Measurements from ENCODE around the gene CDC20B. TPM values are rescaled to one million over a fixed set of nuclear protein-coding genes. Genes with fewer than 3 reads are reported as not detected.

The CDC20B gene
- total and polyA plus RNA-seq, 10 donors, result not detected

GRCh38 chr5:55149308-55149795 is 23.6 kb downstream of the CDC20B start:
- Histone ChIP-seq H3K4me3 (no peak overlapping the region), H3K36me3 (no peaks in the 10 kb centered on the region), H3K27ac (no peak overlapping the region), H3K27me3 (replicated peaks in 1 of 7) (peaks cover 0 to 43% (median 5%) of the 10 kb centered on the region in 7 donors), H3K4me1 (peaks cover 0 to 9% (median 2%) of the 10 kb centered on the region in 6 donors), H3K9me3 (no peaks in the 10 kb centered on the region)
- intact Hi-C loops (cut with DNase I; ENCODE audit: low total_unique reads), result no loop called here
- TF ChIP-seq POLR2A (IDR thresholded peaks at IDR 0.05) (no peak), CTCF (IDR thresholded peaks at IDR 0.05 in 8 of 11, conservative IDR thresholded peaks at IDR 0.05 in 3 of 11) (no peak), POLR2AphosphoS5 (IDR thresholded peaks at IDR 0.05) (no peak)
- DNase-seq, result no peak
- WGBS, 5 donors, result 54 to 82% (median 74%) methylated on average over 2 of the region's 2 CpGs

DNA sequence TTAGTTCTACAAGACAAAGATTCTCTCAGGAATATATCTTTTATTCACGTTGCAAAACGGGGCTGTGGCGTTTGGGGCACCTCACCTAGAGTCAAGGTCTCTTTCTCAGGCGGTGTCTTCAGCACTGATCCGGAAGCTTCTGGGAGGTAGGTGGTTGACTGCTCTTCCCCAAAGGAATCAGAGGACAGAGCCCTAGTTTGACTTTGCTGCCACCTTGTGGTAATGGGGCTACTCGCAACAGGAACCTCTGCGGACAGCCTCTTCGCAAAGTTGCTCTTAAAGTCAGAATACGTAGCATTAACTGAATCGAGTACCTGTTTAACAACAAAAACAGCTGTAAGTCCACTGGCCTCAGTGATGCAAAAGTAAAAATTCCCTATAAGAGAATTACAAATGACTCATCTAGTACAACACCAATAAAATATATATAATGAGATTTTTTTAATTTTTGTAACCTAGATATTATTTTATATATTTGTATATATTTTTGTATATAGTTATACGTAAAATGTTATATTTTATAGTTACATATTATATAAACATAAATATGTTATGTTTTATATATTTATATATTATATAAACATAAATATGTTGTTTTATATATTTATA is 26.3 kb downstream of the CDC20B start:
- DNase-seq, result peak; percentile 83
- no peak overlapping the region for H3K27ac ChIP-seq
- intact Hi-C loops (cut with DNase I; ENCODE audit: low total_unique reads), result no loop called here
- 7 to 11% (median 9%) methylated on average over 11 of the region's 11 CpGs for WGBS, 5 donors
- no peaks in the 10 kb centered on the region for H3K36me3 ChIP-seq
- TF ChIP-seq POLR2AphosphoS5 (IDR thresholded peaks at IDR 0.05) (no peak), POLR2A (IDR thresholded peaks at IDR 0.05) (no peak), CTCF (IDR thresholded peaks at IDR 0.05 in 8 of 11, conservative IDR thresholded peaks at IDR 0.05 in 3 of 11) (peak; percentile 60 to 91 (median 84))
- peaks cover 0 to 9% (median 2%) of the 10 kb centered on the region in 6 donors for H3K4me1 ChIP-seq
- no peak overlapping the region for H3K4me3 ChIP-seq
- no peaks in the 10 kb centered on the region for H3K9me3 ChIP-seq
- peaks cover 0 to 25% (median 0%) of the 10 kb centered on the region in 7 donors for H3K27me3 ChIP-seq (replicated peaks in 1 of 7)

DNA sequence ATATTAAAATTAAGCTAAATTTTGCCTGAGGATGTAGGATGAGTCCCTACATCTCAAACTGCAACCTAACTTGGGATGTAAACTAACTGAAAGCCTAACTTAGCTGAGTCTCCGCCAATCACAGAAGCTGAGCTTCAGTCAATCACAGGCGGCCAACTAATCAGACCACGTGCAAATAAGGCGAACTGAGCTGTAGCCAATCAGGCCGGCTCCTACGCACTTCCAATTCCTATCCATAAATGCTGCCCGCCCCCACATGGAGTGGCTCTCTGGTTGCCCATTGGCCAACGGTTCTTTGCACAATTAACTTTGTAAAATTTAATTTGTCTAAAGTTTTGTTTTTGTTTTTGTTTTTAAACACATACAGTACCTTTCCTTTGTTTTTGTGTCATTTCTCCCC is 26.9 kb downstream of the CDC20B start:
- TF ChIP-seq POLR2AphosphoS5 (IDR thresholded peaks at IDR 0.05) (no peak), CTCF (IDR thresholded peaks at IDR 0.05 in 8 of 11, conservative IDR thresholded peaks at IDR 0.05 in 3 of 11) (no peak), POLR2A (IDR thresholded peaks at IDR 0.05) (no peak)
- Histone ChIP-seq H3K9me3 (no peaks in the 10 kb centered on the region), H3K4me3 (no peak overlapping the region), H3K27me3 (replicated peaks in 1 of 7) (peaks cover 0 to 25% (median 0%) of the 10 kb centered on the region in 7 donors), H3K36me3 (no peaks in the 10 kb centered on the region), H3K27ac (no peak overlapping the region), H3K4me1 (peaks cover 0 to 9% (median 2%) of the 10 kb centered on the region in 6 donors)
- intact Hi-C loops (cut with DNase I; ENCODE audit: low total_unique reads), result no loop called here
- WGBS, 5 donors, result 75 to 88% (median 83%) methylated on average over 8 of the region's 8 CpGs
- DNase-seq, result no peak

GRCh38 chr5:55143624-55144023 is 29.4 kb downstream of the CDC20B start:
- WGBS, 5 donors, result 59 to 73% (median 61%) methylated on average over 4 of the region's 4 CpGs
- H3K36me3 ChIP-seq, result no peaks in the 10 kb centered on the region
- no peaks in the 10 kb centered on the region for H3K9me3 ChIP-seq
- DNase-seq, result no peak
- H3K27ac ChIP-seq, result no peak overlapping the region
- no peak overlapping the region for H3K4me3 ChIP-seq
- H3K4me1 ChIP-seq, result peaks cover 0 to 9% (median 2%) of the 10 kb centered on the region in 6 donors
- intact Hi-C loops (cut with DNase I; ENCODE audit: low total_unique reads), result loop anchor here (5.0 kb wide), 1 partner anchor 201 kb away; no protein-coding TSS in a partner anchor
- H3K27me3 ChIP-seq (replicated peaks in 1 of 7), result peaks cover 0 to 25% (median 0%) of the 10 kb centered on the region in 7 donors
- TF ChIP-seq CTCF (IDR thresholded peaks at IDR 0.05 in 8 of 11, conservative IDR thresholded peaks at IDR 0.05 in 3 of 11) (no peak), POLR2AphosphoS5 (IDR thresholded peaks at IDR 0.05) (no peak), POLR2A (IDR thresholded peaks at IDR 0.05) (no peak)

All from spleen (tissue), 11 donors.